ENCODE data around the gene RAVER1.
"Not testable (repeated sequence)": the region's sequence is repeated elsewhere in the genome, so short reads cannot be mapped to it uniquely, and the experiment has no call there.

The RAVER1 gene

GRCh38 chr19:10289836-10290356 lies 43.4 kb downstream of the RAVER1 start, which contains the start of gene ICAM5:
ICAM5 (plus strand) TSS chr19:10289952; CDS start chr19:10290044, 92 bp downstream.
- DNase-seq: peak; percentile 65 to 69

GRCh38 chr19:10289167-10289835 lies 44.0 kb downstream of the RAVER1 start:
- DNase-seq: peak; percentile 56 to 61

GRCh38 chr19:10288662-10289166 lies 44.6 kb downstream of the RAVER1 start:
- no peak for DNase-seq

GRCh38 chr19:10286803-10287737 lies 46.3 kb downstream of the RAVER1 start, which contains the start of gene ICAM4:
ICAM4 (plus strand) TSS chr19:10286955; CDS start chr19:10287013, 58 bp downstream.
- DNase-seq: no peak

DNA sequence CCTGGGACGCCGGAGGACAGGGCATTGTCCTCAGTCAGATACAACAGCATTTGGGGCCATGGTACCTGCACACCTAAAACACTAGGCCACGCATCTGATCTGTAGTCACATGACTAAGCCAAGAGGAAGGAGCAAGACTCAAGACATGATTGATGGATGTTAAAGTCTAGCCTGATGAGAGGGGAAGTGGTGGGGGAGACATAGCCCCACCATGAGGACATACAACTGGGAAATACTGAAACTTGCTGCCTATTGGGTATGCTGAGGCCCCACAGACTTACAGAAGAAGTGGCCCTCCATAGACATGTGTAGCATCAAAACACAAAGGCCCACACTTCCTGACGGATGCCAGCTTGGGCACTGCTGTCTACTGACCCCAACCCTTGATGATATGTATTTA lies 47.9 kb downstream of the RAVER1 start:
- DNase-seq: no peak

DNA sequence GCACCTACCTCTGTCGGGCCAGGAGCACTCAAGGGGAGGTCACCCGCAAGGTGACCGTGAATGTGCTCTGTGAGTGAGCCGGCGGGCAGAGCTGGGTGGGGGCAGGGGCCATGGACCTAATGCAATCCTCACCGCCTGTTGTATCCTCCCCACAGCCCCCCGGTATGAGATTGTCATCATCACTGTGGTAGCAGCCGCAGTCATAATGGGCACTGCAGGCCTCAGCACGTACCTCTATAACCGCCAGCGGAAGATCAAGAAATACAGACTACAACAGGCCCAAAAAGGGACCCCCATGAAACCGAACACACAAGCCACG lies 48.4 kb downstream of the RAVER1 start:
- DNase-seq: no peak

- no peak for DNase-seq
Measured at GRCh38 chr19:10284065-10284959, 49.0 kb downstream of the RAVER1 start.

DNA sequence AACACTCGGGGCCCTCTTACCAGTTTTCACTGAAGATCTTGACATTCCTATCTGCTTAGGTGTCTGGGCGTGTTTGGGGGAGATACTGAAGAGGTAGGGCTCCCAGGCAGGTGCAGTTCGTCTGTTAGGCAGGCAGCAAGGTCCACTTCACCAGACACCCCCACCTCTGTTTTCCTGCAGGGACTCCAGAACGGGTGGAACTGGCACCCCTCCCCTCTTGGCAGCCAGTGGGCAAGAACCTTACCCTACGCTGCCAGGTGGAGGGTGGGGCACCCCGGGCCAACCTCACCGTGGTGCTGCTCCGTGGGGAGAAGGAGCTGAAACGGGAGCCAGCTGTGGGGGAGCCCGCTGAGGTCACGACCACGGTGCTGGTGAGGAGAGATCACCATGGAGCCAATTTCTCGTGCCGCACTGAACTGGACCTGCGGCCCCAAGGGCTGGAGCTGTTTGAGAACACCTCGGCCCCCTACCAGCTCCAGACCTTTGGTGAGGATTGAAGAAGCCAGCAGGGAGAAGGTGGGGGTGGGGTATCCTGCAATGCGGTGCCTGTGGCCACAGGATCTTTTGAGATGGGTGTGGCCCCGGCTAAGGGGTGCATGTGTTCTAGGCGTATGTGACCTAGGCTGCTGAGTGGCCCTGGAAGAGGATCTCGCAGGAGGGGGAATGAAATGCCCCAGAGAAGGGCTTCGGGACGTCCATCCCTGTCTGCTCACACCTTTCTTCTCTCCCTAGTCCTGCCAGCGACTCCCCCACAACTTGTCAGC lies 49.8 kb downstream of the RAVER1 start:
- no peak for DNase-seq

GRCh38 chr19:10282043-10282442 lies 51.3 kb downstream of the RAVER1 start:
- not testable (repeated sequence) for DNase-seq

GRCh38 chr19:10279737-10280442 lies 53.4 kb downstream of the RAVER1 start:
- DNase-seq: no peak

- no peak for DNase-seq
Measured at GRCh38 chr19:10278935-10279334, 54.4 kb downstream of the RAVER1 start.

DNA sequence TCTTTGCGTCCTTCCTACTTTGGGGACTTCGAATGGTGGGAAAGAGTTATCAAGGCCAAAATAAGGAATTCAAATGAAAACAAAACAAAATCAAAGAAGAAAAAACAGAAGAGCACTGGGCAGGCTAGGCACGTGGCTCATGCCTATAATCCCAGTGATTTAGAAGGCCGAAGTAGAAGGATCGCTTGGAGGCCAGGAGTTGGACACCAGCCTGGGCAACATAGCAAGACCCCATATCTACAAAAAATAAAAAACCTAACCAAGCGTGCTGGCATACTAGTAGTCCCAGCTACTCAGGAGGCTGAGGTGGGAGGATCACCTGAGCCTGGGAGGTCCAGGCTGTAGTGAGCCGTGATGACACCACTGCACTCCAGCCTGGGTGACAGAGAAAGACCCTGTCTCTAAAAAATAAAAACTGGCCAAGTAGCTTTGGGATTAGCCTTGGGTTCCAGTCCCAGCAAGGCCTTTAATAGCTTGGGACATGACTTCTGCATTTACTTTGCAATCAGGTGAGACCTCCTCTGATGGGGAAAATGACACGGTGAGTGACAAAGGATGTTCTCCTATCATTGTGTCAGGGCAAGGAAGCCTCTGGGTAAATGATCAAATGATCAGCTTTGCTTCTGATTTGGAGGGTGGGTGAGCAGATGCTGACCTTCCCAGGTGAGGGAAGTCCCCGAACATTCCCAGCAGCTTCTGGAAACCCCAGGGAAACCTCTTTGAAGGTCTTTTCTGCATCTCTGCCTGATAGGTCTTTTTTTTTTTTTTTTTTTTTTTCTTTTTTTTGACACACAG lies 55.3 kb downstream of the RAVER1 start:
- DNase-seq: no peak

DNA sequence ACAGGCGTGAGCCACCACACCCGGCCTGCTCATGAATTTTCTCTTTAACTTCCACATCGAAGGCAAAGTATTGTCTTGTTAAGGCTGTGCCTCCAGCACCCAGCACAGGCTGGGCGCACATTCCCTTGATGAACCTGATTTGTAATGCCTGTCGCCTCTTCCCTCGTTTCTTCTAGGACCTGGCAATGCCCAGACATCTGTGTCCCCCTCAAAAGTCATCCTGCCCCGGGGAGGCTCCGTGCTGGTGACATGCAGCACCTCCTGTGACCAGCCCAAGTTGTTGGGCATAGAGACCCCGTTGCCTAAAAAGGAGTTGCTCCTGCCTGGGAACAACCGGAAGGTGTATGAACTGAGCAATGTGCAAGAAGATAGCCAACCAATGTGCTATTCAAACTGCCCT lies 58.7 kb downstream of the RAVER1 start:
- no peak for DNase-seq

GRCh38 chr19:10271543-10272086 lies 61.7 kb downstream of the RAVER1 start:
- no peak for DNase-seq

GRCh38 chr19:10270616-10271394 lies 62.5 kb downstream of the RAVER1 start, which contains the start of gene ICAM1:
ICAM1 (plus strand) TSS chr19:10271120; CDS start chr19:10271160, 40 bp downstream.
- peak; percentile 70 to 72 for DNase-seq

- peak; percentile 51 to 56 for DNase-seq
Measured at GRCh38 chr19:10270180-10270615, 63.1 kb downstream of the RAVER1 start.

GRCh38 chr19:10269333-10270179 lies 63.8 kb downstream of the RAVER1 start:
- peak; percentile 83 to 88 for DNase-seq

DNA sequence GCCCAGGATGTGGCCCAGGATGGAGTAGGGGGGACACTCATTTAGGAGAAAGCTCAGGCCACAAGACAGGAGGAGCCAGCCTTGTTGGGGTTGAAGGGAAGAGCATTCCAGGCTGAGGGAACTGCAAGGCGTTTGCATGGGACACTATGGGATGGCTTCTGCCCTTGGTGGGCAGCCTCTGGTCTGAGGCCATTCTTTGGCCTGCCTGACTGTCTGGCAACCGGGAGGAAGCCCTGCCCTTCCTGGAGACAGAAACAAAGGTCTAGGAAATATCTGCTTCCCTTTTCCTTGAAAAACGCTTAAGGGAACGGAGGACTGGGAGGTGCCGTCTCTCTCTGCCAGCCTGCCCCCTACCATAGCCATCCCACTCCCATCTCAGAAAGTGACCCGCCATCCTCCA lies 65.3 kb downstream of the RAVER1 start:
- no peak for DNase-seq

Data from activated CD4-positive, alpha-beta T cell treated with anti-CD3 and anti-CD28 coated beads, Interleukin-2, amount 50 U/mL, for 4 hours (primary cell).